Upper lobe of right lung (tissue), 1 donor: ENCODE results near the gene C4orf51. TPM values are rescaled to one million over a fixed set of nuclear protein-coding genes. Genes with fewer than 3 reads are reported as not detected.

Experiments
- ATAC-seq: fragments of 200-7000 bp; cut with Tn5 transposase; one replicate; pipeline ENCODE4 v1.9.1; 2020; ENCODE audit warnings: mild to moderate bottlenecking, moderate library complexity
- DNase-seq: peaks from one replicate; pipeline ENCODE4 v3.0.0-alpha.2; 2020
- H3K27ac ChIP-seq: fragments of 200-600 bp; one replicate; pipeline ENCODE4 v1.8.0; 2022
- H3K27me3 ChIP-seq: fragments of 200-600 bp; one replicate; pipeline ENCODE4 v1.8.0; 2022; ENCODE audit warnings: mild to moderate bottlenecking
- H3K36me3 ChIP-seq: fragments of 200-600 bp; one replicate; pipeline ENCODE4 v1.8.0; 2022
- H3K4me1 ChIP-seq: fragments of 200-600 bp; one replicate; pipeline ENCODE4 v1.8.0; 2022
- H3K4me3 ChIP-seq: fragments of 200-600 bp; one replicate; pipeline ENCODE4 v1.8.0; 2022; ENCODE audit warnings: mild to moderate bottlenecking
- H3K9me3 ChIP-seq: fragments of 200-600 bp; one replicate; pipeline ENCODE4 v1.8.0; 2022
- CTCF ChIP-seq: fragments of 200-600 bp; IDR thresholded peaks from one replicate; pipeline ENCODE4 v1.8.0; 2022; ENCODE audit warnings: antibody characterized with exemption
- intact Hi-C: fragments of 100-400 bp; cut with DNase I; formaldehyde crosslinking; loops from one replicate; pipeline ENCODE4 v1.11.0; 2022
- total RNA-seq: library from RNA; stranded (reverse); fragmentation: NEBNext Ultra II Directional; extraction: Animal tissue kit (Norgen Biotek cat#: 25700); gene quantifications from one replicate; pipeline ENCODE4 v1.2.1, GENCODE V29; 2021
- donor health status: DM: no; HTN: yes; CAD: no; lungs with severe emphysema.

The C4orf51 gene
- total RNA-seq, 1 donor from 2014 or later: not detected

GRCh38 chr4:145775406-145775805 lies 95.5 kb downstream of the C4orf51 start:
- H3K27ac ChIP-seq: no peak overlapping the region
- H3K4me1 ChIP-seq: no peaks in the 10 kb centered on the region
- no peaks in the 10 kb centered on the region for H3K9me3 ChIP-seq
- no peak for TF ChIP-seq CTCF
- no peak overlapping the region for H3K4me3 ChIP-seq
- intact Hi-C loops: no loop called here
- no peaks in the 10 kb centered on the region for H3K27me3 ChIP-seq
- ATAC-seq (no peak), DNase-seq (no peak)
- peaks cover 23% of the 10 kb centered on the region for H3K36me3 ChIP-seq

- ATAC-seq (no peak), DNase-seq (no peak)
- Histone ChIP-seq H3K27me3 (no peaks in the 10 kb centered on the region), H3K9me3 (no peaks in the 10 kb centered on the region), H3K36me3 (peaks cover 23% of the 10 kb centered on the region), H3K27ac (no peak overlapping the region), H3K4me3 (no peak overlapping the region), H3K4me1 (no peaks in the 10 kb centered on the region)
- intact Hi-C loops: no loop called here
- no peak for TF ChIP-seq CTCF
These were observed 96.3 kb downstream of the C4orf51 start for GRCh38 chr4:145776208-145776607.

GRCh38 chr4:145779319-145779801 lies 99.4 kb downstream of the C4orf51 start:
- no peak for ATAC-seq
- Histone ChIP-seq H3K4me1 (no peaks in the 10 kb centered on the region), H3K36me3 (peaks cover 14% of the 10 kb centered on the region), H3K4me3 (no peak overlapping the region), H3K27me3 (no peaks in the 10 kb centered on the region), H3K9me3 (no peaks in the 10 kb centered on the region), H3K27ac (no peak overlapping the region)
- TF ChIP-seq CTCF: no peak
- intact Hi-C loops: no loop called here
- DNase-seq: no peak

- no peak for ATAC-seq
- intact Hi-C loops: no loop called here
- no peak overlapping the region for H3K4me3 ChIP-seq
These were observed 101.4 kb downstream of the C4orf51 start for GRCh38 chr4:145781351-145781750.

More at GRCh38 chr4:145781351-145781750, 101.4 kb downstream of the C4orf51 start:
- no peaks in the 10 kb centered on the region for H3K4me1 ChIP-seq
- no peak for TF ChIP-seq CTCF
- DNase-seq: no peak
- no peak overlapping the region for H3K27ac ChIP-seq
- no peaks in the 10 kb centered on the region for H3K36me3 ChIP-seq
- H3K27me3 ChIP-seq: no peaks in the 10 kb centered on the region
- no peaks in the 10 kb centered on the region for H3K9me3 ChIP-seq

Other genes starting within 250 kb of the C4orf51 start
- 23.9 TPM for gene SMAD1, start 198.3 kb upstream of the C4orf51 start, total RNA-seq
- 11.9 TPM for gene MMAA, start 60.8 kb upstream of the C4orf51 start, total RNA-seq